Gastroesophageal sphincter (tissue), 3 donors: Measurements from ENCODE around the gene LRRC8B.

Source experiments
- POLR2A ChIP-seq, 2 donors: fragments of 450-650 bp; IDR thresholded peaks; one replicate each; pipeline ENCODE4 v1.6.1; 2017; ENCODE audit warnings: antibody characterized with exemption in 2 of 2, mild to moderate bottlenecking in 2 of 2, moderate library complexity in 1 of 2
- POLR2AphosphoS5 ChIP-seq: sonication (generic); formaldehyde crosslinking; IDR thresholded peaks from one replicate; pipeline ENCODE4 v1.6.1; 2017; ENCODE audit warnings: antibody characterized with exemption
- TF ChIP-seq, protein P1 (sequence below), 4 experiments: fragments of 200-600 bp in 2 of 4; fragments of 450-650 bp in 2 of 4; sonication (generic) in 1 of 4; IDR thresholded peaks; one replicate each; pipeline ENCODE4 v1.5.1; 2017 to 2019; ENCODE audit warnings: antibody characterized with exemption in 4 of 4, mild to moderate bottlenecking in 2 of 4, moderate library complexity in 2 of 4

GRCh38 chr1:89637496-89637895 lies 112.9 kb downstream of the LRRC8B start:
- TF ChIP-seq, protein P1, sequence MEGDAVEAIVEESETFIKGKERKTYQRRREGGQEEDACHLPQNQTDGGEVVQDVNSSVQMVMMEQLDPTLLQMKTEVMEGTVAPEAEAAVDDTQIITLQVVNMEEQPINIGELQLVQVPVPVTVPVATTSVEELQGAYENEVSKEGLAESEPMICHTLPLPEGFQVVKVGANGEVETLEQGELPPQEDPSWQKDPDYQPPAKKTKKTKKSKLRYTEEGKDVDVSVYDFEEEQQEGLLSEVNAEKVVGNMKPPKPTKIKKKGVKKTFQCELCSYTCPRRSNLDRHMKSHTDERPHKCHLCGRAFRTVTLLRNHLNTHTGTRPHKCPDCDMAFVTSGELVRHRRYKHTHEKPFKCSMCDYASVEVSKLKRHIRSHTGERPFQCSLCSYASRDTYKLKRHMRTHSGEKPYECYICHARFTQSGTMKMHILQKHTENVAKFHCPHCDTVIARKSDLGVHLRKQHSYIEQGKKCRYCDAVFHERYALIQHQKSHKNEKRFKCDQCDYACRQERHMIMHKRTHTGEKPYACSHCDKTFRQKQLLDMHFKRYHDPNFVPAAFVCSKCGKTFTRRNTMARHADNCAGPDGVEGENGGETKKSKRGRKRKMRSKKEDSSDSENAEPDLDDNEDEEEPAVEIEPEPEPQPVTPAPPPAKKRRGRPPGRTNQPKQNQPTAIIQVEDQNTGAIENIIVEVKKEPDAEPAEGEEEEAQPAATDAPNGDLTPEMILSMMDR (IDR thresholded peaks at IDR 0.05), result no peak
- TF ChIP-seq POLR2AphosphoS5, result no peak
- no peak for TF ChIP-seq POLR2A (IDR thresholded peaks at IDR 0.05)
